ENCODE results near the gene GPR155.

GPR155 gene

GRCh38 chr2:174383796-174384195, 103.0 kb downstream of the GPR155 start:
- DNase-seq (ENCODE audit: low read depth in 3 of 3, low spot score in 1 of 3): no peak

All from stimulated activated CD4-positive, alpha-beta T cell treated with anti-CD3 and anti-CD28 coated beads, TNF-alpha, amount 100 ng/mL, for 1 hour (primary cell).